HG03045 (cell line): ENCODE measurements around the gene METTL5.
A peak's percentile ranks its signal among the peaks of the same experiment; 100 is the strongest.

ENCODE experiments used
- ATAC-seq: cut with Tn5 transposase; IDR thresholded peaks from one replicate; pipeline ENCODE4 v1.9.1; 2021; ENCODE audit warnings: mild to moderate bottlenecking, moderate library complexity; ENCODE audit not compliant: unreplicated experiment

The METTL5 gene

GRCh38 chr2:169782513-169782912 lies 42.2 kb downstream of the METTL5 start:
- no peak for ATAC-seq

- no peak for ATAC-seq
Measured at GRCh38 chr2:169781249-169782013, 43.3 kb downstream of the METTL5 start.

GRCh38 chr2:169778446-169778845 lies 46.3 kb downstream of the METTL5 start:
- ATAC-seq = no peak

- no peak for ATAC-seq
Measured at GRCh38 chr2:169776252-169776761, 48.4 kb downstream of the METTL5 start.

- ATAC-seq = no peak
Measured at GRCh38 chr2:169775765-169776164, 48.9 kb downstream of the METTL5 start.

GRCh38 chr2:169775354-169775753 lies 49.4 kb downstream of the METTL5 start:
- no peak for ATAC-seq

- ATAC-seq = no peak
Measured at GRCh38 chr2:169772651-169773050, 52.1 kb downstream of the METTL5 start.

- no peak for ATAC-seq
Measured at GRCh38 chr2:169771612-169772011, 53.1 kb downstream of the METTL5 start.

GRCh38 chr2:169771021-169771420 lies 53.7 kb downstream of the METTL5 start:
- no peak for ATAC-seq

GRCh38 chr2:169768262-169768995 lies 56.3 kb downstream of the METTL5 start:
- ATAC-seq = peak; percentile 48

- ATAC-seq = no peak
Measured at GRCh38 chr2:169767243-169767888, 57.3 kb downstream of the METTL5 start.

GRCh38 chr2:169765523-169765922 lies 59.2 kb downstream of the METTL5 start:
- no peak for ATAC-seq

GRCh38 chr2:169761970-169762292 lies 62.8 kb downstream of the METTL5 start:
- no peak for ATAC-seq
